Skeletal muscle tissue (tissue), 4 donors: ENCODE results near the gene APBB1IP. TPM values are rescaled to one million over a fixed set of nuclear protein-coding genes. Genes with fewer than 3 reads are reported as not detected.

ENCODE experiments used
- H3K27ac ChIP-seq: one replicate; pipeline ENCODE4 v1.7.0; 2013; ENCODE audit warnings: mild to moderate bottlenecking, low read depth, low read length, inconsistent platforms
- H3K27me3 ChIP-seq, 3 donors: one replicate each; pipeline ENCODE4 v1.7.0; 2013; ENCODE audit warnings: low read length in 3 of 3; ENCODE audit not compliant: control insufficient read depth in 3 of 3, insufficient read depth in 3 of 3
- H3K36me3 ChIP-seq, 3 donors: one replicate each; pipeline ENCODE4 v1.7.0; 2013; ENCODE audit warnings: low read length in 3 of 3; ENCODE audit not compliant: control insufficient read depth in 3 of 3, insufficient read depth in 3 of 3
- H3K4me1 ChIP-seq, 3 donors: one replicate each; pipeline ENCODE4 v1.7.0; 2013; ENCODE audit warnings: low read length in 3 of 3, mild to moderate bottlenecking in 3 of 3; ENCODE audit not compliant: control insufficient read depth in 3 of 3, insufficient read depth in 3 of 3
- H3K4me3 ChIP-seq, 3 donors: one replicate each; pipeline ENCODE4 v1.7.0; 2013; ENCODE audit warnings: low read length in 3 of 3
- H3K9ac ChIP-seq, 3 donors: one replicate each; pipeline ENCODE4 v1.7.0; 2013; ENCODE audit warnings: low read length in 3 of 3, mild to moderate bottlenecking in 3 of 3, moderate library complexity in 2 of 3, low read depth in 1 of 3
- H3K9me3 ChIP-seq, 3 donors: one replicate each; pipeline ENCODE4 v1.7.0; 2013; ENCODE audit warnings: low read length in 3 of 3; ENCODE audit not compliant: control insufficient read depth in 3 of 3
- total RNA-seq: library from RNA; depleted of rRNA; stranded (reverse); fragments of >200 nt; gene quantifications from one replicate; pipeline ENCODE4 v1.2.3, GENCODE V29; 2014
- donor health status: Osteomylitis.

The APBB1IP gene
- total RNA-seq, 1 donor from 2014 or later = 4.2 TPM

- H3K36me3 ChIP-seq = no peaks in the 10 kb centered on the region
- H3K27ac ChIP-seq = no peak overlapping the region
- no peak overlapping the region for H3K9ac ChIP-seq
- no peak overlapping the region for H3K4me3 ChIP-seq
- H3K27me3 ChIP-seq = no peaks in the 10 kb centered on the region
- H3K9me3 ChIP-seq = peaks cover 0 to 3% (median 0%) of the 10 kb centered on the region in 3 donors
- H3K4me1 ChIP-seq = no peaks in the 10 kb centered on the region
These were observed 21.0 kb upstream of the APBB1IP start for GRCh38 chr10:26417136-26417535.

DNA sequence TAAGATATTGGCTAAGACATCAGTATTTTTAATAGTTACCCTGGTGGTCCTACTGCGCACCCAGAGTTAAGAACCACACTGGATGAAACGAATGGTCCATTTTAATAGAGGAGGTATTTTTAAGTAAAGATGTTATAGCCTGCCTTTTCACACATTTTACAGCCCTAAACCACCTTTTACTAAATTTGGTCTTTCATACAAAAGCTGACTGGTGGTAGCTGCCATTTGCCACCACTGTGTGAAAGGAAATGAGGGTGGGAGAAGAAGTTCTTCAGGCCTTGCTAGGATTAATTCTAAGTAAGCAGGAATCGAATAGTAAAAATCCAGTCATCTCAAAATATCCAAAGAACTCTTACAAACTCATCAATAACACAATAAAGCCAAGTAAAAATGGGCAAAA is 15.2 kb upstream of the APBB1IP start:
- no peak overlapping the region for H3K4me3 ChIP-seq
- no peaks in the 10 kb centered on the region for H3K27me3 ChIP-seq
- H3K9me3 ChIP-seq = peaks cover 0 to 3% (median 0%) of the 10 kb centered on the region in 3 donors
- H3K4me1 ChIP-seq = no peaks in the 10 kb centered on the region
- no peaks in the 10 kb centered on the region for H3K36me3 ChIP-seq
- H3K27ac ChIP-seq = no peak overlapping the region
- no peak overlapping the region for H3K9ac ChIP-seq

- no peak overlapping the region for H3K9ac ChIP-seq
- H3K27me3 ChIP-seq = no peaks in the 10 kb centered on the region
- H3K4me1 ChIP-seq = no peaks in the 10 kb centered on the region
- H3K9me3 ChIP-seq = peaks cover 0 to 3% (median 0%) of the 10 kb centered on the region in 3 donors
- H3K4me3 ChIP-seq = no peak overlapping the region
- no peak overlapping the region for H3K27ac ChIP-seq
- H3K36me3 ChIP-seq = no peaks in the 10 kb centered on the region
These were observed 14.4 kb upstream of the APBB1IP start for GRCh38 chr10:26423722-26424121.

- Histone ChIP-seq H3K36me3 (no peaks in the 10 kb centered on the region), H3K27ac (peak overlapping the region; percentile 42), H3K9ac (no peak overlapping the region), H3K9me3 (peaks cover 0 to 3% (median 0%) of the 10 kb centered on the region in 3 donors), H3K27me3 (no peaks in the 10 kb centered on the region), H3K4me1 (no peaks in the 10 kb centered on the region), H3K4me3 (no peak overlapping the region)
These were observed 7.4 kb upstream of the APBB1IP start for GRCh38 chr10:26430641-26431163.

- Histone ChIP-seq H3K9me3 (no peaks in the 10 kb centered on the region), H3K27me3 (no peaks in the 10 kb centered on the region), H3K4me3 (no peak overlapping the region), H3K36me3 (no peaks in the 10 kb centered on the region), H3K9ac (no peak overlapping the region), H3K27ac (no peak overlapping the region), H3K4me1 (no peaks in the 10 kb centered on the region)
These were observed 5.2 kb upstream of the APBB1IP start for GRCh38 chr10:26432938-26433337.

DNA sequence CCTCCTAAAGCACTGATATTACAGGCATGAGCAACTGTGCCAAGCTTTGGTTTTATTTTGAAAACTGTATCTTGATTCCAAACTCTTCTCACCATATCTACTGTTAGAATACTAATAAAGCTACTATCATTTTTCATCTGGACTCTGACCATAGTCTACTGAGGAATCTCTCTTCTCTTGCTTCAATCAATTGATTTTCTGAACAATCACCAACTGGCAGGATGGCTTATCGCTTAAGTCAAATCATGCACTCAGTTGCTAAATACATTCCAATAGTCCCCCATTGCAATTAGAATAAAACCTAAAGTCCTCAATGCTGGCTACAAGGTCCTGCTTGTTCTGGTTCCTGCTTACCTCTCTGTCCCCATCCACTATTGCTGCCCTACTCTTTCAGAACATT is 2.3 kb upstream of the APBB1IP start:
- Histone ChIP-seq H3K27ac (no peak overlapping the region), H3K9ac (no peak overlapping the region), H3K4me3 (no peak overlapping the region), H3K9me3 (no peaks in the 10 kb centered on the region), H3K27me3 (peaks cover 0 to 8% (median 3%) of the 10 kb centered on the region in 3 donors), H3K4me1 (no peaks in the 10 kb centered on the region), H3K36me3 (no peaks in the 10 kb centered on the region)

- H3K27me3 ChIP-seq = peaks cover 0 to 8% (median 3%) of the 10 kb centered on the region in 3 donors
- H3K4me1 ChIP-seq = no peaks in the 10 kb centered on the region
- no peak overlapping the region for H3K27ac ChIP-seq
These were observed 1.3 kb upstream of the APBB1IP start for GRCh38 chr10:26436848-26437247.

DNA sequence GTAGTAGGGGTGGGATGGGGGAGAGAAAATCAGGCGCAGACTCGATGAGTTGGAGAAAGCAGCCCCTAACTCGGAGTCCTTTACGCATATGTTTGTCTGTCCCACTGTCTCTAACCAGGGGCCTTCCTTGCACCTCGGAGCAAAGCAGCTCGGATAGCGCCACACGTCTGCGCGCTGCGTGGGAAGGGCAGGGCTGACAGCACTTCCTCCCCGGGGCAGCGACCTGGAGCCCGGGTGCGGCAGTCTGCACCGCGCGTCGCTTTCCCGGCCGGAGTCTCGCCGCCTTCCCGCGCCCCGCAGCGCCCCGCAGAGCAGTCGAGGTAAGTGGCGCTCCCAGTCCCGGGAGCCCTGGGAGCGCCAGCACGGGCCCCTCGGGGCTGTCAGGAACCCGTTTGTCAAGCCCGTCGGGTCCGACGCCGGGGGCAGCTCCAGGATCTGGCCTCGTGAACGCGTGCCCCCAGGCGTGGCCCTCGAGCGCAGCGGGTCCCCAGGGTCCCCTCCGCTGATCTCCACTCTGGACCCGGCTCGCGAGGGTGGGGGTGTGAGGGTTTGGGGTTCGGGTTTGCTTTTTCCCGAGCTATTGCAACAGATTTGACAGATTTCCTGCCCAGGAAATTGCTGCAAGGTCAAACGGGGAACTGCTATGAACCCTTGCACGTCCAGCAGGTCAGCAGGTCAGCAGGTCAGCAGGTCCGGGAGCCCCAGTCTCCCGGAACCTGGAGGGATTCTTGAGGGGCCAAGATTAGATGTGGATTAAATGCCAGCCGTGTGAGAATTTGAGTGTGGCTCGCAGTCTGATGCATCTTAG is 597 bp downstream of the APBB1IP start:
- no peaks in the 10 kb centered on the region for H3K4me1 ChIP-seq
- peak overlapping the region; percentile 66 for H3K27ac ChIP-seq
- H3K9me3 ChIP-seq = no peaks in the 10 kb centered on the region
- H3K27me3 ChIP-seq = peaks cover 0 to 8% (median 3%) of the 10 kb centered on the region in 3 donors
- H3K36me3 ChIP-seq = no peaks in the 10 kb centered on the region
- H3K4me3 ChIP-seq = peak overlapping the region; percentile 40 to 56 (median 41)
- H3K9ac ChIP-seq = peak overlapping the region in 2 of 3 donors; percentile 16 to 20

More at GRCh38 chr10:26436848-26437247, 1.3 kb upstream of the APBB1IP start:
- Histone ChIP-seq H3K4me3 (no peak overlapping the region), H3K9me3 (no peaks in the 10 kb centered on the region), H3K9ac (no peak overlapping the region), H3K36me3 (no peaks in the 10 kb centered on the region)

DNA sequence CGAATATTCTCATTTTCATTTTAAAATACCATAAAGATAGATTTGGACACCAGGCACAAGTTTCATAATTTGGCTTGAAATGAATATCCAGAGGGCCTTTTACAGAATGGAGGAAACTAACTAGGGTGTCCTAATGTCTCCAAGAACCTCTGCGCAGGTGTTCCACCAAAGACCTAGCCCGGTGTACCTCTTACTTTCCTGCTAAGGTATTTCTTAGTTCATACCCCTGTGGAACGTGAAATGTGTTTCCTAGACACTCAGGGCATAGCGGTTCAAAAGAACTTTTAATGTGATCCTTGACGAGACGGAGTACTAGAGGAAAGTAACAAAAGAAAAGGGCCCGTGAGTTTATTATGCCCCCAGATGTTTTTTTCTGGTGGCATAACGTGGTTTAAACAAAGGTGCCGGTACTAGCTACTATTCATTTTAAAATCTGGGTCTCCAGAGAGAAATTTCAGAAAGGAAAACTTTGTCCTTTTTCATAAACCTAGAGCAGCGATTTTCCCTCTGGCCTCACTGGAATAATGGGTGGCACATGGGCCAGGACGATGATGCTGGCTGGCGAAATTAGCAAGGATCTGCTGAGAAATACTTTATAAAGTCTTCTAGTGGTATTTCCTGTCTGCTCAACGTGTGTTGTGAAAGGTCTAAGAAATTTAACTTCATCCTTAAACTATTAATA is 1.4 kb downstream of the APBB1IP start:
- no peaks in the 10 kb centered on the region for H3K4me1 ChIP-seq
- no peaks in the 10 kb centered on the region for H3K36me3 ChIP-seq
- peak overlapping the region in 2 of 3 donors; percentile 40 to 56 for H3K4me3 ChIP-seq
- peaks cover 0 to 8% (median 3%) of the 10 kb centered on the region in 3 donors for H3K27me3 ChIP-seq
- peak overlapping the region; percentile 66 for H3K27ac ChIP-seq
- no peaks in the 10 kb centered on the region for H3K9me3 ChIP-seq
- H3K9ac ChIP-seq = peak overlapping the region in 1 of 3 donors; percentile 38

DNA sequence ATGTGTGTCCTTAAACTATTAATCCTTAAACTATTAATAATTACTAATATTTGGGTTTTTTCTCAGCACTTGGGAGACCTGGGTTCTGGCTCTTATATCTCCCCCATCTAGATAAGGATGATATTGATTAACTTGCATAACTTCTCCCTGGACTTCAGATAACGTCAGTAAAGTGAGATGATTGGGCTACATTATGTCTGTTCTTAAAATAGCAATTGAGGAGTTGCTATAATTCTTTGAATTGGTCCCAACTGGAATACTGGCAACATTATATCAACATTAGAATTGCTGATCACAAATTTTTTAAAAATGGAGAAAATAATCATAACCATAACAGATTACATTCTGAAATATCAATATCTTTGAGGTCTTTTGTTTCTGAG is 1.9 kb downstream of the APBB1IP start:
- Histone ChIP-seq H3K27me3 (peaks cover 0 to 8% (median 3%) of the 10 kb centered on the region in 3 donors), H3K9ac (no peak overlapping the region), H3K36me3 (no peaks in the 10 kb centered on the region), H3K9me3 (no peaks in the 10 kb centered on the region), H3K4me1 (no peaks in the 10 kb centered on the region), H3K27ac (no peak overlapping the region), H3K4me3 (no peak overlapping the region)
